Cardiac muscle cell (in vitro differentiated cells and primary cell): Measurements from ENCODE around the gene SHPK. TPM values are rescaled to one million over a fixed set of nuclear protein-coding genes. Genes with fewer than 3 reads are reported as not detected.

ENCODE experiments used
- DNase-seq, 2 donors: peaks; one replicate each; pipeline versions ENCODE4 v3.0.0 to v3.0.0-alpha.2; 2010 to 2017; ENCODE audit warnings: low read depth in 1 of 2, low spot score in 1 of 2
- H3K27ac ChIP-seq: fragments of 200-600 bp; sonication (generic); 2 replicates; pipeline ENCODE4 v1.5.1; 2016
- H3K27me3 ChIP-seq: fragments of 200-600 bp; sonication (generic); 2 replicates; pipeline ENCODE4 v1.6.0; 2016; ENCODE audit warnings: control low read depth
- H3K36me3 ChIP-seq: fragments of 200-600 bp; sonication (generic); 2 replicates; pipeline ENCODE4 v1.5.1; 2016; ENCODE audit warnings: control low read depth
- H3K4me1 ChIP-seq: fragments of 200-600 bp; sonication (generic); 2 replicates; pipeline ENCODE4 v1.8.1; 2017; ENCODE audit warnings: low read depth, mild to moderate bottlenecking, mixed run types
- H3K4me3 ChIP-seq: fragments of 200-600 bp; sonication (generic); 2 replicates; pipeline ENCODE4 v1.5.1; 2016; ENCODE audit warnings: mild to moderate bottlenecking
- H3K9me3 ChIP-seq: fragments of 200-600 bp; sonication (generic); 2 replicates; pipeline ENCODE4 v1.5.1; 2017; ENCODE audit warnings: low read depth, mild to moderate bottlenecking, control low read depth
- polyA plus RNA-seq: library from polyadenylated mRNA; unstranded; fragments of >200 nt; fragmentation: Nextera tagmentation; extraction: Ambion mirVana; gene quantifications from 2 replicates; pipeline ENCODE4 v1.2.1, GENCODE V29; 2016
- total RNA-seq: library from RNA; depleted of rRNA; stranded (reverse); fragments of >200 nt; gene quantifications from 2 replicates; pipeline ENCODE4 v1.2.3, GENCODE V29; 2016
- TF ChIP-seq, protein P1 (sequence below): IDR thresholded peaks from 2 replicates; pipeline ENCODE4 v1.5.1; 2012; ENCODE audit warnings: low read depth, mild to moderate bottlenecking, low read length

SHPK gene
- total and polyA plus RNA-seq, 2 experiments from 2014 or later, result 3.6 to 8.8 TPM

DNA sequence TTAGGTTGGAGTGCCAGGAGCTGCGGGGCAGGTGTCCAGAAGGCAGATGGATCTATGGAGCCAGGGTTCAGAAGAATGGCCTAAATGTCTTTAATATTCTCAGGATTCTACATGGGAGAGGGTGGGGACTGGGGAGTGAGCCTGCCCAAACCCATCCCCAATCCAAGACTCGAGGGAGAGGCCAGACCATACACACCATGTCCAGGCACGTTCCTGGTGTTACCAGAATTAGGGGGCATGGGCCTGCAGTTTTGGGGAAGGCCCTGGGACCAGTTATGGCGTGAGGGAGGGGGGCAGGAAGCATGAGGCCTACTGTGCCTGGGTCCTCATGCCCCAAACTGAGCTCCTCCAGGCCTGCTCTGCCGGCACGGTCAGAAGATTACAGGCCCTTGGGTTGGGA is 30.5 kb upstream of the SHPK start:
- no peak for DNase-seq
- peak overlapping the region; percentile 97 for H3K27ac ChIP-seq
- TF ChIP-seq, protein P1, sequence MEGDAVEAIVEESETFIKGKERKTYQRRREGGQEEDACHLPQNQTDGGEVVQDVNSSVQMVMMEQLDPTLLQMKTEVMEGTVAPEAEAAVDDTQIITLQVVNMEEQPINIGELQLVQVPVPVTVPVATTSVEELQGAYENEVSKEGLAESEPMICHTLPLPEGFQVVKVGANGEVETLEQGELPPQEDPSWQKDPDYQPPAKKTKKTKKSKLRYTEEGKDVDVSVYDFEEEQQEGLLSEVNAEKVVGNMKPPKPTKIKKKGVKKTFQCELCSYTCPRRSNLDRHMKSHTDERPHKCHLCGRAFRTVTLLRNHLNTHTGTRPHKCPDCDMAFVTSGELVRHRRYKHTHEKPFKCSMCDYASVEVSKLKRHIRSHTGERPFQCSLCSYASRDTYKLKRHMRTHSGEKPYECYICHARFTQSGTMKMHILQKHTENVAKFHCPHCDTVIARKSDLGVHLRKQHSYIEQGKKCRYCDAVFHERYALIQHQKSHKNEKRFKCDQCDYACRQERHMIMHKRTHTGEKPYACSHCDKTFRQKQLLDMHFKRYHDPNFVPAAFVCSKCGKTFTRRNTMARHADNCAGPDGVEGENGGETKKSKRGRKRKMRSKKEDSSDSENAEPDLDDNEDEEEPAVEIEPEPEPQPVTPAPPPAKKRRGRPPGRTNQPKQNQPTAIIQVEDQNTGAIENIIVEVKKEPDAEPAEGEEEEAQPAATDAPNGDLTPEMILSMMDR, result no peak
- H3K36me3 ChIP-seq, result peaks cover 6% of the 10 kb centered on the region
- peak overlapping the region; percentile 78 for H3K4me3 ChIP-seq
- H3K9me3 ChIP-seq, result no peaks in the 10 kb centered on the region
- no peaks in the 10 kb centered on the region for H3K27me3 ChIP-seq
- H3K4me1 ChIP-seq, result peaks cover 12% of the 10 kb centered on the region

DNA sequence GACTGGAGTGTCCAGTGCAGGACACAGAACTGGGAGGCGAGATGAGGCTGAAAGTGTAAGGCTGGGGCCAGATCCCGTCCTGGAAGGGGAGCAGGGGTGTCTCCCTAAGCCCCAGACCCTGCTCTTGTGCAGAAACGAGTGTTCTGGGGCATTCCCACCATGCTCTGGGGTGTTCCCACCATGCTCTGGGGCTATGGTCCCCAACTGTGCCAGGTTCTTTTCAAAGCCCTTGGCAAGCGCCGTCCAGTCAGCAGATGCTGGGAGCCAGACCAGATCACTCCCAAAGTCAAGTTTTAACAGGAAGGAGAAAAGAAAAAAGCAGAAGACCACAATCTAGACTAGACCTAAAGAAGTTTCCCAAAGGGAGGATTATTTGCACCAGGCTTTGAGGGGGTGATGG is 29.8 kb upstream of the SHPK start:
- Histone ChIP-seq H3K27ac (peak overlapping the region; percentile 97), H3K36me3 (peaks cover 6% of the 10 kb centered on the region), H3K4me3 (no peak overlapping the region), H3K4me1 (peaks cover 19% of the 10 kb centered on the region), H3K9me3 (no peaks in the 10 kb centered on the region), H3K27me3 (no peaks in the 10 kb centered on the region)
- DNase-seq, result no peak
- TF ChIP-seq, protein P1, result no peak

DNA sequence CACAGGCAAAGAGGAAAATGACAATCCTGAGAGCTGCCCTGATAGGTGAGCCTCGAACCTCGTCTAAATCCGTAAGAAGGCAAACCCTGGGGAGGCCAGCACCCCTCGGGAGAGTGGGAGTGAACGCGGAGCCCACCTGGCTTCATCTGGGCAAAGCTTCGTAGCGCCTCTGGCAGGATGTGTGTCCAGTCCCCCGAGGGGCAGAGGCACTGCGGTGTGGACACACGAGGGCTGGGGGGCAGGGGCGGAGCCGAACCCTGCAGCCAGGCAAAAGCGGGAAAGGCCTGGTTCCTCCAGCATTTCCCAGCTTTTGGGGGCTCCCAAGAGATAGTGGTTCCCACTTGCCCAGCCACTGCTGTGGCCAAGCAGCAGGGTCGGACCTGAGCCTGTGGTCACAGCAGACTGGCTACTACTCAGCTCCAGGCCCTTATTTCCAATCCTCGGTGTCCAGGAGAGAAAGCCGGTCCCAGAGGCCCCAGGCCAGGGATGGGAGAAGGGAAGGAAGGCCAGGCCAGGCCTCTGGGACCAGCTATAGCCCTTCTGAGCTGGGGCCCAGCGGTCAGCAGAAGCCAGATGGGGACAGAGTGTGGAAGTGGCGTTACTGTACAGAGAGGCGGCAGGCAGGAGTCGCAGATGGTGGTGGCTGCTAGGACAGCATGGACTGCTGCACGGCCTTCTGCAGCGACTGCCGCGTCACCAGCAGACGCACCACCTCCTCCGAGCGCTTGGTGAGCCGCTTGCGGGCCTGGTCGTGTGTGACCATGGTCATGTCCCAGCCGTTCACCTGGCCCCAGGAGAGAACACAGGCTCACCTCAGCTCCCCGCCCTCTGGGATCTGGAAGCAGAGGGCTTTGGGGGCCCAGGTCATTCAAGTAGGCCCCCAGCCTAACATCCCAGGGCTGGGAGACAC is 27.3 kb upstream of the SHPK start:
- no peak for DNase-seq
- peak overlapping the region; percentile 24 for H3K27ac ChIP-seq
- no peak overlapping the region for H3K4me3 ChIP-seq
- TF ChIP-seq, protein P1, result no peak
- no peaks in the 10 kb centered on the region for H3K9me3 ChIP-seq
- peaks cover 34% of the 10 kb centered on the region for H3K4me1 ChIP-seq
- H3K27me3 ChIP-seq, result no peaks in the 10 kb centered on the region
- H3K36me3 ChIP-seq, result peaks cover 6% of the 10 kb centered on the region

DNA sequence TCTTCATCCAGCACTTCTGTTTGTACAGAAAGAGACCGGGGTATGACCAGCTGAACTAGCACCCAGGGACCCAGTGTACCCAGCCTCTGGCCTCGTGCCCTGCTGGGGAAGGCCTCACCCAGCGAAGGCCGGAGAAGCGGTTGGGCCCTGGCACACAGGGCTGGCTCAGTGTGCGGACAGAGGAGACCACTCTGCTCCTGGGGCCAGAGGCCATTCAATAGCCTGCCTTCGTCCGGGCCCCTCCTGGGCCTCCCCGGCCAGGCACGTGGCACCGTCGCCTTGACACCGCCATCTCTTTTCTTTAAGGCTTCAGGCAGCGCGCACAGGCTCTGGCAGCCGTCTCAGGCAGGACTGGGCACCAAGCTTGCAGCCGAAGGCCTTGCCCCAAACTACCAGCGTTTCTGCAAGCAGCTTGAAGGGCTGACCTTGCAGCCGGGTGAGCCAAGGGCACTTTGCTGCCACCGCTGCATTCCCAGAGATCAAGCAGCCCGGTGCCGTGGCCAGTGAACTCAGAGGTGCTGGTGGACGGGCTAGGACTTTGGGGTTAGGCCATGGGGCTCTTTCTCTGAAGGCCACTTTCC is 24.4 kb upstream of the SHPK start:
- Histone ChIP-seq H3K27ac (peak overlapping the region; percentile 88), H3K4me1 (peaks cover 23% of the 10 kb centered on the region), H3K9me3 (no peaks in the 10 kb centered on the region), H3K27me3 (no peaks in the 10 kb centered on the region), H3K36me3 (peaks cover 6% of the 10 kb centered on the region), H3K4me3 (no peak overlapping the region)
- peak in 1 of 2 donors; percentile 56 for DNase-seq
- TF ChIP-seq, protein P1, result no peak

DNA sequence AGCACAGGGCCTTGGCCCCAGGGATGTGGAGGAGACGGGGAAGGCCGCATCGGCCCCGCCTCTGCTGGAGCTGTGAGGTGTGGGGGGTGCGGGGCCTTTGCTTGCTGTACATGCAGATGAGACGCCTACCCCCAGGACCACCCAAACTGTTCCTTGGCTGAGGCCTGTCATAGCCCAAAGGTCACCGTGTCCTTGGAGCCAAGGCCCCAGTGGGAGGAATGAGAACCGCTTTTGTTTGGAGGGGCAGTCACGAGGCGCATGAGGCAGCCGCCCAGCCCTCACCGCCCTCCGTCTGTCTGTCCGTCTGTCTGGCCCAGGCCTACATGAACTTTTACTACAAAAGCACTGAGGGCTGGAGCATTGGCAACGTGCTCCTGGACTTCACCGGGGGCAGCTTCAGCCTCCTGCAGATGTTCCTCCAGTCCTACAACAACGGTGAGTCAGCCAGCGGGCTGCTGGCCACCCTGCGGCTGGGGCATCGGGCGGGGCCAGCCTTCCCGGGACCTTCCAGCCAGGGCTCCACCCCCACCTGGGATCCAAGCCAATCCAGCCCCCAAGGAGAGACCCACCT is 23.6 kb upstream of the SHPK start:
- H3K27me3 ChIP-seq, result no peaks in the 10 kb centered on the region
- peak overlapping the region; percentile 88 for H3K27ac ChIP-seq
- TF ChIP-seq, protein P1, result peak; percentile 26
- peak; percentile 27 to 96 for DNase-seq
- no peaks in the 10 kb centered on the region for H3K9me3 ChIP-seq
- H3K4me3 ChIP-seq, result no peak overlapping the region
- H3K4me1 ChIP-seq, result peaks cover 23% of the 10 kb centered on the region
- peaks cover 3% of the 10 kb centered on the region for H3K36me3 ChIP-seq
